ENCODE measurements around the gene TECPR1. TPM values are rescaled to one million over a fixed set of nuclear protein-coding genes. Genes with fewer than 3 reads are reported as not detected.

Gene TECPR1
- total and polyA plus RNA-seq, 2 of the 4 experiments (the other 2 are of a cell fraction): 11.5 to 14.7 TPM

DNA sequence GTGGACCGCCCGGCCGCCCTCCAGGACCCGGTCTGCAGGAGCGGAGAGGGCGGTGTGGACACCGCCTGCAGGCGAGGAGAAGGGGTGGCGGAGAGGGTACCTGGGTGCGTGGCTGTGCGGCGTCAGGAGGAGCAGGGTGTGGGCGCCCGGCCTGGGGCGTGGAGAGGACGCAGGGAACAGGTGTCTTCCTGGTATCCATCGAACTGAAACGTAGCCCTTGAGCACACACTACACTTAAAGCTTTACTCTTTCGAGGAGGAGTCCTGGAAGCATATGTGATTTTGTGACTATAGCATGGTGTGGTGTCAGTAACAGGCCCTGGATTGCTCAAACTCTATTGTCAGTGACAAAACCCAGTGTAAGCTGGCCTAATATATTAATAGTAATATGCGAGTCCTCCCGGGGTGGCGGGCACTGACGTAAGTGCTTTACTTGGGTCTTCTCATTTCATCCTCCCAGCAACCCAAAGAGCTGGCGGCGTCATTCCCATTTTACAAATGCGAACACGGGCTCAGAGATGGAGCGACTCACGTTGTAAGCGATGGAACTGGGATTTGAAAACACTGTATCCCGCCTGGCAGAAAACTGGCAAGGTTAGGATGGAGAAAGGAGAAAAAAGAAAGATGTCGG, 508 bp upstream of the TECPR1 start:
- Histone ChIP-seq H3K4ac (ENCODE audit: low read depth, low read length) (peak overlapping the region; percentile 73), H3K23ac (ENCODE audit: low read depth, low read length) (no peak overlapping the region; the same call in 1 of the 2 replicates), H3K56ac (ENCODE audit: extremely low read depth, insufficient read depth, low read length) (no peak overlapping the region; the same call in 1 of the 2 replicates), H4K5ac (ENCODE audit: low read depth, low read length) (peak overlapping the region; percentile 6; the same call in 1 of the 2 replicates), H3K27me3 (ENCODE audit: control insufficient read depth, insufficient read depth, low read length) (no peaks in the 10 kb centered on the region), H2AFZ (replicated peaks; ENCODE audit: low read length, poor library complexity) (peak overlapping the region; percentile 99), H3K36me3 (ENCODE audit: control insufficient read depth, insufficient read depth, low read length) (peaks cover 5% of the 10 kb centered on the region), H4K8ac (ENCODE audit: low read depth in 2 of 2, low read length in 2 of 2) (peak overlapping the region; percentile 69 to 87), H4K91ac (ENCODE audit: insufficient read depth, low read depth, low read length) (peak overlapping the region; percentile 43; the same call in 1 of the 2 replicates), H3K27ac (ENCODE audit: insufficient read depth, low read length) (peak overlapping the region; percentile 28; the same call in 1 of the 2 replicates), H3K4me1 (ENCODE audit: control insufficient read depth, insufficient read depth, low read length) (peaks cover 8% of the 10 kb centered on the region), H2AK5ac (ENCODE audit: low read depth, low read length) (peak overlapping the region; percentile 62), H4K20me1 (ENCODE audit: insufficient read depth, low read length) (no peaks in the 10 kb centered on the region; the same call in 1 of the 2 replicates), H3K4me3 (ENCODE audit: insufficient read depth, low read depth, low read length) (peak overlapping the region; percentile 94), H3K9ac (ENCODE audit: low read depth, low read length) (peak overlapping the region; percentile 57), H3K79me1 (ENCODE audit: low read depth in 1 of 2, low read length in 2 of 2) (peaks cover 35 to 50% of the 10 kb centered on the region in 2 experiments), H3K4me2 (ENCODE audit: low read depth, low read length) (peak overlapping the region; percentile 75), H2BK120ac (ENCODE audit: low read depth, low read length) (peak overlapping the region; percentile 12; the same call in 1 of the 2 replicates), H3K9me3 (ENCODE audit: control insufficient read depth, insufficient read depth, low read length) (no peaks in the 10 kb centered on the region), H3K18ac (ENCODE audit: low read depth, low read length) (no peak overlapping the region), H2AK9ac (replicated peaks; ENCODE audit: low read depth, low read length, poor library complexity) (peak overlapping the region; percentile 96), H3K14ac (replicated peaks; ENCODE audit: low read depth, low read length) (peak overlapping the region; percentile 87), H3K9me1 (ENCODE audit: insufficient read depth, low read length) (no peaks in the 10 kb centered on the region; the same call in 1 of the 2 replicates), H2BK20ac (ENCODE audit: low read depth, low read length) (no peak overlapping the region), H2BK5ac (ENCODE audit: low read depth, low read length, poor library complexity, severe bottlenecking) (peak overlapping the region; percentile 10), H2BK15ac (ENCODE audit: low read depth, low read length) (no peak overlapping the region)
- TF ChIP-seq CEBPB (IDR thresholded peaks at IDR 0.05; ENCODE audit: low read depth, low read length): 0 out of 2 replicates have a peak, but pooled peaks have one; percentile 25
- TF ChIP-seq, protein P1, sequence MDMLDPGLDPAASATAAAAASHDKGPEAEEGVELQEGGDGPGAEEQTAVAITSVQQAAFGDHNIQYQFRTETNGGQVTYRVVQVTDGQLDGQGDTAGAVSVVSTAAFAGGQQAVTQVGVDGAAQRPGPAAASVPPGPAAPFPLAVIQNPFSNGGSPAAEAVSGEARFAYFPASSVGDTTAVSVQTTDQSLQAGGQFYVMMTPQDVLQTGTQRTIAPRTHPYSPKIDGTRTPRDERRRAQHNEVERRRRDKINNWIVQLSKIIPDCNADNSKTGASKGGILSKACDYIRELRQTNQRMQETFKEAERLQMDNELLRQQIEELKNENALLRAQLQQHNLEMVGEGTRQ (IDR thresholded peaks at IDR 0.05; ENCODE audit: low read depth, low read length): no peak
- intact Hi-C loops (cut with micrococcal nuclease): loop anchor here (1.0 kb wide), 1 partner anchor 146 kb away; the partner anchor contains the start of gene LMTK2
- in situ Hi-C loops (cut with MboI; ENCODE audit: low sequenced_read_pairs): no loop called here
- ChIA-PET POLR2A (ENCODE audit: unreplicated experiment) (no interaction called here), CTCF (interaction anchor here (0.5 kb wide), 2 partner anchors 146 to 1254 kb away, joined by 3 to 7 read pairs; no protein-coding TSS in a partner anchor)
- dilution Hi-C loops (cut with HindIII; ENCODE audit: low sequenced_read_pairs, unreplicated experiment): no loop called here
- 52% methylated on average over 2 of the region's 32 CpGs; no CpG with 5 or more reads in 1 of the 2 experiments for WGBS, 2 experiments (ENCODE audit: extremely low coverage in 2 of 2, insufficient read length in 1 of 2)
- BruUV-seq (replicated peaks): no TSS peak
- DNase-seq (peak; percentile 11), ATAC-seq (ENCODE audit: low read depth) (peak; percentile 43)

Measured in IMR-90 (cell line).